HT1080 (cell line): ENCODE measurements around the gene CGNL1. TPM values are rescaled to one million over a fixed set of nuclear protein-coding genes. Genes with fewer than 3 reads are reported as not detected.

Source experiments
- DNase-seq: peaks from one replicate; pipeline ENCODE4 v3.0.0-alpha.2; 2015; ENCODE audit warnings: low read depth
- total RNA-seq: library from RNA; depleted of rRNA; stranded (reverse); fragments of >200 nt; shearing (Covaris generic); gene quantifications from 2 replicates; pipeline ENCODE4 v1.2.3, GENCODE V29; 2014

Gene CGNL1
- total RNA-seq, 1 experiment from 2014 or later, result 2.3 TPM

GRCh38 chr15:57386976-57387375 lies 10.7 kb downstream of the CGNL1 start:
- no peak for DNase-seq

- no peak for DNase-seq
These were observed 11.3 kb downstream of the CGNL1 start for GRCh38 chr15:57387564-57388076.

- no peak for DNase-seq
These were observed 12.2 kb downstream of the CGNL1 start for GRCh38 chr15:57388464-57388863.

- DNase-seq, result no peak
These were observed 13.7 kb downstream of the CGNL1 start for GRCh38 chr15:57389991-57390390.

- no peak for DNase-seq
These were observed 14.3 kb downstream of the CGNL1 start for GRCh38 chr15:57390583-57390982.

DNA sequence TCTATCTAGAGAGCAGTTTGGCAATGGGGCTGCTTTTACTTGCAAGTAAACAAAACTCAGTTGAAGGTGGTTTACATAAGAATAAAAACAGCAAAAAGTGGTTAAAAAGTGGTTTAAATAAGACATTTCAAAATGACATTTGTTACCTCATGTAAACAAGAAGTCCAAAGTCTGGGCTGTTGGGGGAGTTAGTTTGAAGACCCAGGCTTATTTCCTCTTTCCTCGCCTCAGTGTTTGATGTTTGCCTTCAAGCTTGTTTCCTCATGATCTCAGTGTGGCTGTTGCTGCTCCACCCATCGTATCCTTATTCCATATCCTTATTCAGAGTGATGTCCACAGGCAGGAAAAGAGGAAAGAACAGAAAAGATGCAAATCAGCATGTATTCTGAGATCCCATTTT lies 15.2 kb downstream of the CGNL1 start:
- no peak for DNase-seq

DNA sequence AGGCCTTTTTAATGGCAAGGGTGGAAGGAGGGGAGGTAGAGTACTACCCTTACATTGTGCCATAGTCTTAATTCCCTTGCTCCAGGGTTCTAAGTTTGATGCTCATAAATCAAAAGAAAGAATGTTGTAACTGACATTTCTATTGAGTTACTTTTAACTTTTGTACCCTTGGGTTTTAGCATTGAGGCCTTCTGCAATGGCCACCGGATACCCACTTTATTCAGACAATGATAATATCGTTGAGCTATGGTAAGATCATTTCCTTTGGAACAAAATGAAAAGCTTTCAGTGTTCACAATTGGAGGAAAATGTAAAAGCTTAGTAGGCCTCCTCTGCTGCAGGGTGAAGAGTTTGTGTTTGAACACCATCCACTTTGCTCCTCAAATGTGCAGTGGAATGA lies 16.8 kb downstream of the CGNL1 start:
- DNase-seq, result no peak

DNA sequence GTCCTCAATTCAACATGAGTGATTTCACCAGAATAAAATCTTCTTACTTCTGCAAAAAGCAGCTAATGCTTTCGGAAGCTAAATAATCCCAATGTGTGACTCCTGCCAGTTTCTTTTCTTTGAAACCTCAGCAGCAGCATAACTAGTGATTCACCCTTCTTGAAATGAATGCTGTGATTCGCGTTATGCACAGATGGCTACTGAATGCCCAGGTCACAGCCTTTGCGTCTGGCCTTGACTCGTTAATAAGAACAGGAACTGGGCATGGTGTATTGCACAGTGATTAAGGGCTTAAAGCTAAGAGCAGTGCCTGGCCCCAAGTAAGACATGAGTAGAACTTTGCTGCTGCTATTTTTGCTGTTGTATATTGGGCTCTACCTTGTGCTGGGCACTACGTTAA lies 19.0 kb downstream of the CGNL1 start:
- peak; percentile 81 for DNase-seq

DNA sequence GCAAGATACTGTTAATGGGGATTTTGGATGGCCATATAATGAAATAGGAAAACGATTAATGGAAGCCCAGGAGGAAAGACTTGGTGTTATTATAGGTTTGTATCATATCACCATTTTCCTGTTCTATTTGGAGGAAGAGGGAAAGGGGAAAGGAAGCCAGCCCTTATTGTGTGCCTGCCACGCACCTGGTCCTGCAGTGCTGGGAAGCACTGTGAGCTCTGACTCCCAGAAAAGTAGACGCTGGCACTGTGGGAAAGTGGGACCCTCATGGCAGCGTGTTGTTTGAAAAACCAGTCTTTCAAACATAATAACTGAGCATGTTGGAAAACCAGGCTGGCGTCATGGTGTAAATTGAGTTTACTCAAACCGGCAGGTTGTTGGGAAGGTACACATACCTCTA lies 22.0 kb downstream of the CGNL1 start:
- no peak for DNase-seq

DNA sequence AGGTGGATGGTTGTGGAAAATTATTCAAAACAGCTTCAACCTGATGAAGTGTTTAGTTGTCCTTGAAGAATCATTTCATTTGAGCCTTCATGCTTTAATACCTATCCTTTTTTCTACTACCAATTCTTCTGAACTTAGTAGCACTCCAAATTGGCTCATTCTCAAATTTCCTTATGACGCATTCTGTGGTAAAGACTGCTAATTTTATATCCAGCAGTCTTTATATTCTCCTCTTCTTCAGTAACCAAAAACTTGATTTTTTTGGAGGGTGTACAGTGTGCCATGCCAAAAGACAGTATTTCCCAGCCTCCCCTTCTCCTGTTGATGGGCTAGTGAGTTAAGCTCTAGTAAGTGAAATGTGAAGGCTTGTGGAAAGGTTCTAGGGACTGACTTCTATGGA lies 25.2 kb downstream of the CGNL1 start:
- DNase-seq, result peak; percentile 55

DNA sequence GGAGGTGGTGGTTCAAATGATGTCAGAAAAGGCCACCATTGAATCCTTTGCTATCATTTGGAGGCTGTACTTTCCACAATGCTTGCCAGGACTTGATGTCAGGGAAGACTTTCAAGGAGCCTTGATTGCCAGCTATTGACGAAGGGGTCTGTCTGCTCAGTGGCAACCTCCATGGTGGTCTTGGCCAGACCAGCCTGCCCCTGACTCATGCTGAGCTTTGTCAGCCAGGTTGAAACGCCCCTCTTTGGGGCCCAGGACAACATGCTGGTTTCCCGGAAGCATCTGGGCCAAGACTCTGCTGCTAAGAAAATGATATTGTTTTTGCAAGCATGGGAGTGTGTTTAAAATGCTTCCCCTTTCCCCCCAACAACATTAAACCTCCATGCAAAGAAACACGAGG lies 26.7 kb downstream of the CGNL1 start:
- no peak for DNase-seq

DNA sequence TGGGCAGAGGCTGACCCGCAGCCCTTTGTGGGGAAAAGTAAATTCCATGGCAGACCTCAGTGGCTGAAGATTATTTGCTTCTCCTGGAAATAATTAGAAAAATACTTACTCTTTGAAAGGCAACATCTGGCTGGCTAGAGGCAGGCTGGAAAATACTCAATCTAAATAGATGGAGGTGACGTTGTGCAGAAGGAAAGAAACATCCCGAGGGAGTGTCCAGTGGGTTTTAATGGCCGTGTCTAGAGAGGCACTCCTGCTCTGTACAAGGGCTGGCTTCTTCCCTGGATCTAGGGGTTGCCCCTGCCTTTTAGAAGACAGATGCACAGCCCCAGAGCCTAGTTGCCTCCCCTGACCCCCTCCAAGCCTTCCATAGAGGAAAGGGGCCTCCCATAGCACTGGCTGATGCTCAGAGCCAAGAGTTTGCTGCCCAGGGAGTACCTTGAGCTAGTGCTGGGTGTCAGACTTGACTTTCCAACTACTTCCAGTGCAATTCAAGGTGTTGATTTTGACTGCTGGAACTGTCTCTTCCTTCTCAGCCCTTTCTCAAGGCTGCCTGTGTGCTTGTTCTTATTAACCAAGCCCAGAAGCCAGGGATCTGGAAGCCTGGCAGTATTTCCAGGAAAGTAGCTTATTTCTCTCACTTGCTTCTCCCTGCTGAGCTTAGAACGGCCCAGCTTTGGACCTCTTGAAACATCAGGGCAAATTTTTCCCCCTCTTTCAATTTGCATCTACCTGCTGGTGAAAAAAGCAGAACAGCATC lies 27.4 kb downstream of the CGNL1 start:
- DNase-seq, result no peak

GRCh38 chr15:57405133-57405532 lies 28.8 kb downstream of the CGNL1 start:
- DNase-seq, result no peak

DNA sequence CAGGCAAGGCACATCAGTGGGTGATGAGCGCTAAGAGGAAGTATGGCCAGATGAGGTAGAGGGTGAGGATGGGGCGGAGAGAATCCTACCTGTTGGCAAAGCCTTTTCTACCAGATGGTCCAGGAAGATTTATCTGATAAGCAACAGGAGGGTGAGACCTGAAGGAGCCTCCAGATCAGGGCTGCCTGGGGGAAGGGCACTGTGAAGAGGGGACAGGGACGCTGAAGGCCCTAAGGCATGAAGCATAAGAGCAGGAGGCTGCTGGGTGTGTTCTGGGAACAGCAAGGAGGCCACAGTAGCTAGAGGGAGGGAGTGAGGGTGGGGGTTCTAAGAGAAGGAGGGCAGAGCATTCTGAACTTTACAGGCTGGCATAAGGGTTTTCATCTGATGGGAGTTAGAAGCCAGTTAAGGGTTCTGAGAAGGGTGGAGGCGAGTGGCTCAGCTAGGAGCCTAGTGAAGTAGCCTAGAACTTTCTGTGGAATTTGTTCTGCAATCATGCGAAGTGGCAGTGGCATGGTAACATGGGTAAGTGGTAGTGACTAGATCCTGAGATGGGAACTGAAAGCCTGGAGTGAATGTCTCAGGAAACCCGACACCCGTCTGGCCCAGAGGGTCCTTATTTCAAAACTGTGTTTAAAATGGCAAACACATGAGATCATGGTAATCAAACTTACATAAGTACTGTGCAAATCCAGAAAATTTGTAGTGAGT lies 29.9 kb downstream of the CGNL1 start:
- no peak for DNase-seq

DNA sequence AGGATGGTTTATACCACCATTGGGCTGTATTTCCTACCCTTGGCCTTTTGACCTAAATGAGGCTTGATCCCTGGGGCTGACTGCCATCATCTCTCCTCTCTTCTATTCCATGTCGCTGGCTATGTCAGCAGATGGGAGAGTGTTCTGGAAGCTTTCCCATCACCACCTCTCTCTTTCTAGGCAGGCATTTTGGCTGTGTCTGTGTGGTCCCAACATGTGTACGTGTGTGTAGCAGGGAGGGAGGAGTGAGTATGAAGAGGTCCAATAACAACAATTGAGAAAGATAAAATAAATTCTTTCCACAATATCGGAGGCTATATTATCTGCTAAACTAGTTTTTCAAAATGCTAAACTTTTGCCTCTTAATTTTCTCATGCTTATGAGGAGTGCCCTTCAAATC lies 34.1 kb downstream of the CGNL1 start:
- no peak for DNase-seq

DNA sequence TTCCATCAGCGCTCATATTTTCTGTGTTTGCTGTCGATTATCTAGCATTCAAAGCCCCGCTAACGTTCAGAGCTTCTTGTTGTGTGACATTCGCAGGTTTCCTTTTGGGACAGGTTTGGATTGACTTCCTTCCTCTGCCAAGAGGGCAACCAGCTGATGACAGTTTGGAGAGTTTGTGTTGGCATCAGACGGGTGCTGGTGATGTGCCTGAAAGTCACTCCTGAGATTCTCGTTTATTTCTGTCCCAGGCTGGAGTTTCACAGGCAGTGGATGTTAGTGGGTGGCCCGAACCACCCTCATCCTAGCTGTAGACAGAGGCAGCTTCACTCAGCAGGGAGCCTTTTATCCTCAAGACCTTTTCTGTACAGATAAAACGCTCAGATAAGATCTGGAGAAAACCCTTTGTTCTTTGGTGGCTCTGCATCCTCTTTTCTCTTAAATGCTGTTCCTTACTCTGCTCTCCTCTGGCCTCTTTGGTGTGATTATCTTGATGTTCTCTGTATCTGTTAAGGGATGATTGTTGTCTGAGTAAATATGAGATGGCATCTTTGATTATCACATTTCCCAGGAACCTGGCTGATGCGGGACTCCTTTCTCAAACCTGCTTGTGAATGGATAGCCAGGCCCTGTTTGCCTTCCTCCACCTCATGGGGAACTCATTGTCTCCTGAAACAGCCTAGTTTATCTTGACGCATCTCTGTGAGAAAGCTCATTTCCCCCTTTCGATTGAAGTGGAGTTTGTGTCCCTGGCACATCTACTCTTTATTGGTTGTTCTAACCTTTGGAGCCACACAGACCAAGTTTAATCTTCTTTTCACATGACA lies 35.9 kb downstream of the CGNL1 start:
- no peak for DNase-seq

- DNase-seq, result no peak
These were observed 39.3 kb downstream of the CGNL1 start for GRCh38 chr15:57415602-57416001.

DNA sequence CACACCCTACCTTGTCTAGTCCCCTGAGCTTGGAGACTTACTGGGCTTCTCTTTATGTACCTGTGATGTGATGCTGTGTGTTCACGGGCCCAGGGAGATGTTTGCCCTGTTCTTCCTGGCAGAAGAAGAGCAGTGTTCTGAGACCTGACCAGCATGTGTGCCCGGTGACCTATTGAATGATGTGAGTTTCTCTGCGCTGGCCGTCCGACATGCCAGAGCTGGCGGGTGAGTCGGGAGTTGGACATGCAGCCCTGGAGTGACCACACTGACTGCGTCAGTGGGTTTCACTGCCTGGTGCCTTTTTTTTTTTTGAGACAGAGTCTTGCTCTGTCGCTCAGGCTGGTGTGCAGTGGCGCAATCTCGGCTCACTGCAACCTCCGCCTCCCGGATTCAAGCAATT lies 42.3 kb downstream of the CGNL1 start:
- peak; percentile 18 for DNase-seq

GRCh38 chr15:57419335-57419734 lies 43.0 kb downstream of the CGNL1 start:
- no peak for DNase-seq

DNA sequence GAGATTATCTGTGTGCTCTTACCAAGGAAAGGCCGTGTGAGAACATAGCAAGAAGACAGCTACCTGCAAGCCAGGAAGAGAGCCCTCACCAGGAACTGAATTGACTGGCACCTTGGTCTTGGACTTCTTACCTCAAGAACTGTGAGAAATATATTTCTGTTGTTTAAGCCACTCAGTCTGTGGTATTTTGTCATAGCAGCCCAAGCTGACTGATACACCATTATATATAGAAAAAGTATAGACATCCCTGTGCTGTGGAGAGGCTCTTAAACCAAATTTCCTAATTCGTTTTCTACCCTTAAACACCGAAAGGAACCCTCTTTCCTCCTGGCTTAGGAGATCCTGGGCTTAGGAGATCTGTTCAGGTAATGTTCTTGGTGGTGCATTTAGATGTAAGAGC lies 44.8 kb downstream of the CGNL1 start:
- no peak for DNase-seq

DNA sequence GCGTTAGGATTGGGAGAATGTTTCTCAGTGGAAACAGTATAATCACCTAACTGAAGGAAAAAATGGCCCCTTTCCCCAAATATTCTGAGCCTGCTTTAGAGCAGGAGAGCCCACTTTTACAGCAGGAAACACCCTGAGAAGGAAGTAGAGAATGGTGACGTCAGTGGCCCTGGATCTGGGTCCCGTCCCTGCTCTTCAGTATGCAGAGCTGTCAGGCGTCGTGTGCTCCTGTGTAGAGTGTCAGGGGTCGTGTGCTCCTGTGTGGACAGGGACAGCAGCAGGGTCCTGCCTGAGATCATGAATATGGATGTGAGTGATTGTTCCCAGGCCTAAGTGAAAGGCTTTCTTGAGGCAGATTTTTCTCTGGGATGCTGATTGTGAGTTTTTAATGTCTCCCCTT lies 45.2 kb downstream of the CGNL1 start:
- no peak for DNase-seq
